ENCODE data around the gene DFFB.

The DFFB gene

DNA sequence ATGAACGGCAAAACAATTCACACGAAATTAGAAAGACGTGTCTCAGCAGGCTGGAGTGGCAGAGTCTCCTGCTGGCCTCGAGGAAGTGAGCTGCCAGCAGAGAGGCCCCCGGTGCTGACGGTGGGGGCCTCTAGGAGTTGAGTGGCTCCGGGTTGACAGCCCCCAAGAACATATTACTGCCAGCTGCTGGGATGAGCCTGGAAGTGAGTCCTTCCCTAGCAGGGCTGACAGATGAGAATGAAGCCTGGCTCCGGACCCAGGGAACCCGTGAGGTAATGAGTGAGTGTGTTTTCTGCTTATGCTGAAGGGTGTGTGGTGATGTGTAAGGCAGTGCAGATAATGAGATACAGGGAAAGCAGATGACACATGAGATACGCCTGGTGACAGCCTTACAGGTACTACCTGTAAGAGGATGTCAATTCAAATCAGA, 37.5 kb upstream of the DFFB start:
- H3K4me1 ChIP-seq (ENCODE audit: control insufficient read depth, insufficient read depth, low read length): no peaks in the 10 kb centered on the region
- no peak overlapping the region for H3K9ac ChIP-seq (ENCODE audit: low read depth, low read length)
- H3K36me3 ChIP-seq (ENCODE audit: insufficient read depth, low read length): peaks cover 44% of the 10 kb centered on the region
- no peak overlapping the region for H3K4me2 ChIP-seq (ENCODE audit: low read length)
- H3K4me3 ChIP-seq (ENCODE audit: low read length): no peak overlapping the region
- no peaks in the 10 kb centered on the region for H3K27me3 ChIP-seq (ENCODE audit: control insufficient read depth, insufficient read depth, low read length)
- no peaks in the 10 kb centered on the region for H3K9me3 ChIP-seq (replicated peaks; ENCODE audit: low read length)

DNA sequence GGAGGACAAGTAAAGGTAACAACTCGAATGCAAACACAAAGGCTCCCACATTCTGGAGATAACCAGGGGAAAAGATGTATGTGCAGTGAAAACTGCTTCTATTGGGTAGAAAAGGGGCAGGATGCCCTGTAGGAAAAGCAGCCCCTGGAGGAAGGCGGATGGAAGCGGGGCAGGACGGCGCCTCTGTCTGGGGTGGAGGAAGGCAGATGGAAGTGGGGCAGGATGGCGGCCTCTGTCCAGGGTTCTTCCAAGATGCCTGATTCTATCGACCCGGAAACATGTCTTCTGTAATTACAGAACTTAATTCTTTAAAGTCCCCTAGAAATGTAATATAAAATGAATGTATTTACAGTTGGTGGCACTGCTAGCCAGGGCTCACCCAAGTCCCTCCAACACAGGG, 37.0 kb upstream of the DFFB start:
- Histone ChIP-seq H3K9ac (ENCODE audit: low read depth, low read length) (no peak overlapping the region), H3K9me3 (replicated peaks; ENCODE audit: low read length) (no peaks in the 10 kb centered on the region), H3K36me3 (ENCODE audit: insufficient read depth, low read length) (peaks cover 40% of the 10 kb centered on the region), H3K27me3 (ENCODE audit: control insufficient read depth, insufficient read depth, low read length) (no peaks in the 10 kb centered on the region), H3K4me1 (ENCODE audit: control insufficient read depth, insufficient read depth, low read length) (no peaks in the 10 kb centered on the region), H3K4me3 (ENCODE audit: low read length) (no peak overlapping the region), H3K4me2 (ENCODE audit: low read length) (no peak overlapping the region)

- Histone ChIP-seq H3K4me1 (ENCODE audit: control insufficient read depth, insufficient read depth, low read length) (no peaks in the 10 kb centered on the region), H3K4me2 (ENCODE audit: low read length) (no peak overlapping the region), H3K27me3 (ENCODE audit: control insufficient read depth, insufficient read depth, low read length) (no peaks in the 10 kb centered on the region), H3K9ac (ENCODE audit: low read depth, low read length) (no peak overlapping the region), H3K4me3 (ENCODE audit: low read length) (no peak overlapping the region), H3K9me3 (replicated peaks; ENCODE audit: low read length) (no peaks in the 10 kb centered on the region), H3K36me3 (ENCODE audit: insufficient read depth, low read length) (peaks cover 47% of the 10 kb centered on the region)
Measured at GRCh38 chr1:3821004-3821403, 36.3 kb upstream of the DFFB start.

DNA sequence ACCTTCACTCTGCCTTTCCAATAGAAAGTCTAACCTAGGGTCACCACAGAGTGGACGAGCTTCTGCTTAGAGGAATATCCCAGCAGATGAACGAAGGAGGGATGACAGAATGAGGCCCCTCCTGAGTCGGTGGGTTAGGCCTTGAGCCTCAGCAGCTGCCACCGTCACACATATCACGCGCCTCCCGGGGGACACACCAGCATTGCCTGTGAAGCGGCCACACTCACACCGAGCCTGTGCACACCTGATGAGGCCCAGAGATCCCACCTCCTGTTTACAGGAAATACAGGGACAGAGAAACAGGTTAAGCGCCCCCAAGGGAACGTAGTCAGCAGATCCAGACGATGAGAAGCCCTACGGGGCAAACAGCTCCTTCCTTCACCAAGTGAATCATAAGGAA, 35.8 kb upstream of the DFFB start:
- no peak overlapping the region for H3K9ac ChIP-seq (ENCODE audit: low read depth, low read length)
- H3K4me1 ChIP-seq (ENCODE audit: control insufficient read depth, insufficient read depth, low read length): no peaks in the 10 kb centered on the region
- peaks cover 45% of the 10 kb centered on the region for H3K36me3 ChIP-seq (ENCODE audit: insufficient read depth, low read length)
- H3K9me3 ChIP-seq (replicated peaks; ENCODE audit: low read length): no peaks in the 10 kb centered on the region
- no peak overlapping the region for H3K4me2 ChIP-seq (ENCODE audit: low read length)
- H3K27me3 ChIP-seq (ENCODE audit: control insufficient read depth, insufficient read depth, low read length): no peaks in the 10 kb centered on the region
- H3K4me3 ChIP-seq (ENCODE audit: low read length): no peak overlapping the region

- peaks cover 42% of the 10 kb centered on the region for H3K36me3 ChIP-seq (ENCODE audit: insufficient read depth, low read length)
- H3K4me3 ChIP-seq (ENCODE audit: low read length): no peak overlapping the region
- no peaks in the 10 kb centered on the region for H3K9me3 ChIP-seq (replicated peaks; ENCODE audit: low read length)
- H3K27me3 ChIP-seq (ENCODE audit: control insufficient read depth, insufficient read depth, low read length): no peaks in the 10 kb centered on the region
- H3K9ac ChIP-seq (ENCODE audit: low read depth, low read length): no peak overlapping the region
- H3K4me2 ChIP-seq (ENCODE audit: low read length): no peak overlapping the region
- no peaks in the 10 kb centered on the region for H3K4me1 ChIP-seq (ENCODE audit: control insufficient read depth, insufficient read depth, low read length)
Measured at GRCh38 chr1:3821908-3822307, 35.4 kb upstream of the DFFB start.

GRCh38 chr1:3822421-3822820, 34.9 kb upstream of the DFFB start:
- Histone ChIP-seq H3K9me3 (replicated peaks; ENCODE audit: low read length) (no peaks in the 10 kb centered on the region), H3K36me3 (ENCODE audit: insufficient read depth, low read length) (peaks cover 44% of the 10 kb centered on the region), H3K4me3 (ENCODE audit: low read length) (no peak overlapping the region), H3K4me1 (ENCODE audit: control insufficient read depth, insufficient read depth, low read length) (no peaks in the 10 kb centered on the region), H3K9ac (ENCODE audit: low read depth, low read length) (no peak overlapping the region), H3K4me2 (ENCODE audit: low read length) (no peak overlapping the region), H3K27me3 (ENCODE audit: control insufficient read depth, insufficient read depth, low read length) (no peaks in the 10 kb centered on the region)

- no peak overlapping the region for H3K4me3 ChIP-seq (ENCODE audit: low read length)
- H3K9ac ChIP-seq (ENCODE audit: low read depth, low read length): no peak overlapping the region
- no peak overlapping the region for H3K4me2 ChIP-seq (ENCODE audit: low read length)
- H3K4me1 ChIP-seq (ENCODE audit: control insufficient read depth, insufficient read depth, low read length): no peaks in the 10 kb centered on the region
- H3K36me3 ChIP-seq (ENCODE audit: insufficient read depth, low read length): peaks cover 65% of the 10 kb centered on the region
- H3K9me3 ChIP-seq (replicated peaks; ENCODE audit: low read length): no peaks in the 10 kb centered on the region
- H3K27me3 ChIP-seq (ENCODE audit: control insufficient read depth, insufficient read depth, low read length): no peaks in the 10 kb centered on the region
Measured at GRCh38 chr1:3824650-3825049, 32.6 kb upstream of the DFFB start.

DNA sequence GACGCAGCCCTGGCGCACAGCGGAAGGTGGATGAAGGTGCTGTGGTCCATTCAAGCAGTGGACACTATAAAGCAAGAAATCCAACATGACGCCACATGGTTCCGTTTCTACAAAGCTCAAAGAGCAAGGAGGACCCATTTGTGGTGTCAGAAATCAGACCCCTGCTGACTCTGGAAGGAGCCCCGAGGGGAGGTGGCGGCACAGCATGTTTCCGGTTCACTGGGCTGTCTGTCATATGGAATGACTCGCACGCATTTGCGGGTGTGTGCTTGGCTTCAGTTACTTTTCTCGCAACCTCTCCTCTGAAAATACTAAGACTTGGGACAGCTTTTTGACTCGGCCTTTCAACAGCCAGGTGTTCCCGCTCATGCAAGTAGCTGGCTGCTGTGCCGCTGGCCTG, 31.9 kb upstream of the DFFB start:
- Histone ChIP-seq H3K4me3 (ENCODE audit: low read length) (no peak overlapping the region), H3K4me1 (ENCODE audit: control insufficient read depth, insufficient read depth, low read length) (no peaks in the 10 kb centered on the region), H3K27me3 (ENCODE audit: control insufficient read depth, insufficient read depth, low read length) (no peaks in the 10 kb centered on the region), H3K36me3 (ENCODE audit: insufficient read depth, low read length) (peaks cover 70% of the 10 kb centered on the region), H3K4me2 (ENCODE audit: low read length) (no peak overlapping the region), H3K9ac (ENCODE audit: low read depth, low read length) (no peak overlapping the region), H3K9me3 (replicated peaks; ENCODE audit: low read length) (no peaks in the 10 kb centered on the region)

GRCh38 chr1:3827813-3828307, 29.4 kb upstream of the DFFB start:
- H3K9me3 ChIP-seq (replicated peaks; ENCODE audit: low read length): no peaks in the 10 kb centered on the region
- H3K36me3 ChIP-seq (ENCODE audit: insufficient read depth, low read length): peaks cover 58% of the 10 kb centered on the region
- no peaks in the 10 kb centered on the region for H3K27me3 ChIP-seq (ENCODE audit: control insufficient read depth, insufficient read depth, low read length)
- no peak overlapping the region for H3K4me3 ChIP-seq (ENCODE audit: low read length)
- no peak overlapping the region for H3K9ac ChIP-seq (ENCODE audit: low read depth, low read length)
- H3K4me2 ChIP-seq (ENCODE audit: low read length): no peak overlapping the region
- no peaks in the 10 kb centered on the region for H3K4me1 ChIP-seq (ENCODE audit: control insufficient read depth, insufficient read depth, low read length)

- H3K9me3 ChIP-seq (replicated peaks; ENCODE audit: low read length): no peaks in the 10 kb centered on the region
- no peaks in the 10 kb centered on the region for H3K4me1 ChIP-seq (ENCODE audit: control insufficient read depth, insufficient read depth, low read length)
- no peak overlapping the region for H3K4me3 ChIP-seq (ENCODE audit: low read length)
- peaks cover 53% of the 10 kb centered on the region for H3K36me3 ChIP-seq (ENCODE audit: insufficient read depth, low read length)
- no peak overlapping the region for H3K4me2 ChIP-seq (ENCODE audit: low read length)
- no peaks in the 10 kb centered on the region for H3K27me3 ChIP-seq (ENCODE audit: control insufficient read depth, insufficient read depth, low read length)
- H3K9ac ChIP-seq (ENCODE audit: low read depth, low read length): no peak overlapping the region
Measured at GRCh38 chr1:3828391-3828790, 28.9 kb upstream of the DFFB start.

GRCh38 chr1:3831689-3832088, 25.6 kb upstream of the DFFB start:
- Histone ChIP-seq H3K4me2 (ENCODE audit: low read length) (no peak overlapping the region), H3K4me3 (ENCODE audit: low read length) (no peak overlapping the region), H3K9me3 (replicated peaks; ENCODE audit: low read length) (no peaks in the 10 kb centered on the region), H3K36me3 (ENCODE audit: insufficient read depth, low read length) (peaks cover 51% of the 10 kb centered on the region), H3K27me3 (ENCODE audit: control insufficient read depth, insufficient read depth, low read length) (no peaks in the 10 kb centered on the region), H3K4me1 (ENCODE audit: control insufficient read depth, insufficient read depth, low read length) (no peaks in the 10 kb centered on the region), H3K9ac (ENCODE audit: low read depth, low read length) (no peak overlapping the region)

DNA sequence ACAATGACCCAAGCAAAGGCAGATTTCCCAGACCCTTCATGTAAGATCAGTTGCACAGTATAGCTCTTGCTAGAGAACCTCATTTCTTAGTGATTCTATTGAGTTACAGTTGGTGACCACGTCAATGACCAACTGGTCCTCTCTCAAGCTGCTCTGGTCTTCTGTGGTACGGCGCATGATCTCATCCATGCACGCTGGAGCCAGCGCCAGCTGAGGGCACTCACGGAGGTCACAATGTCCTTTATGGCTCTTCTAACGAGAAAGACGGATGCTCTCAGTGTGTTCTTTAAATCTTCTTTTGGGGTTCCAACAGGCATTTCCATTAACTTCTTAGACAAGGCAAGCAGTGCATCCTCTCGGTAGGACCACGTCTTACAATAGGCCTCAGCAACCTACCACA, 22.6 kb upstream of the DFFB start:
- no peak overlapping the region for H3K4me3 ChIP-seq (ENCODE audit: low read length)
- no peak overlapping the region for H3K4me2 ChIP-seq (ENCODE audit: low read length)

More for the DNA sequence above, 22.6 kb upstream of the DFFB start:
- no peaks in the 10 kb centered on the region for H3K9me3 ChIP-seq (replicated peaks; ENCODE audit: low read length)
- no peak overlapping the region for H3K9ac ChIP-seq (ENCODE audit: low read depth, low read length)
- no peaks in the 10 kb centered on the region for H3K27me3 ChIP-seq (ENCODE audit: control insufficient read depth, insufficient read depth, low read length)
- H3K4me1 ChIP-seq (ENCODE audit: control insufficient read depth, insufficient read depth, low read length): no peaks in the 10 kb centered on the region
- H3K36me3 ChIP-seq (ENCODE audit: insufficient read depth, low read length): peaks cover 57% of the 10 kb centered on the region

Data from skeletal muscle satellite cell (primary cell).